Endothelial cell of umbilical vein (primary cell): ENCODE results near the gene ENTPD1. TPM values are rescaled to one million over a fixed set of nuclear protein-coding genes. Genes with fewer than 3 reads are reported as not detected.

Experiments used
- BruUV-seq: library from RNA; stranded (reverse); fragments of 400-500 nt; replicated peaks from 2 replicates; lab custom pipeline; 2021; lab: Mats Ljungman, UMichigan
- CTCF ChIA-PET: fragments of 300-600, 350-600 bp; sonication (Branson Sonifier 250); formaldehyde crosslinking; loops from one replicate; lab custom pipeline; 2021; ENCODE audit warnings: antibody characterized with exemption, inconsistent platforms; lab: Charles Lee
- POLR2A ChIA-PET: fragments of 300-600, 350-600 bp; sonication (Branson Sonifier 250); formaldehyde crosslinking; loops from one replicate; lab custom pipeline; 2021; ENCODE audit warnings: antibody characterized with exemption, inconsistent platforms; lab: Charles Lee
- DNase-seq: peaks from one replicate; pipeline ENCODE4 v3.0.0-alpha.2; 2011; ENCODE audit warnings: low read depth, low spot score
- FAIRE-seq: peaks from 2 replicates; lab custom pipeline; 2011; peaks lifted over from hg19 to GRCh38; lab: Jason Lieb, UNC
- H2AFZ ChIP-seq: 2 replicates; pipeline ENCODE4 v1.6.0; 2012; ENCODE audit warnings: low read depth, low read length, control low read depth, inconsistent platforms
- H3K27ac ChIP-seq: 2 replicates; pipeline ENCODE4 v1.5.1; 2011; ENCODE audit warnings: low read depth, mild to moderate bottlenecking, control low read depth, low read length, moderate library complexity; ENCODE audit not compliant: insufficient read depth
- H3K27me3 ChIP-seq, 2 experiments: 2 replicates each; pipeline versions ENCODE4 v1.6.0 to v1.6.1; 2011; ENCODE audit warnings: low read length in 2 of 2, mixed read lengths in 1 of 2; ENCODE audit not compliant: control insufficient read depth in 2 of 2, insufficient read depth in 2 of 2
- H3K36me3 ChIP-seq, 2 experiments: 2 replicates in 1 of 2; 3 replicates in 1 of 2; pipeline ENCODE4 v1.5.1; 2011; ENCODE audit warnings: low read length in 2 of 2, mild to moderate bottlenecking in 1 of 2, moderate library complexity in 1 of 2; ENCODE audit not compliant: control insufficient read depth in 2 of 2, insufficient read depth in 2 of 2; ENCODE audit errors: extremely low read depth in 1 of 2
- H3K4me1 ChIP-seq: 3 replicates; pipeline ENCODE4 v1.5.1; 2011; ENCODE audit warnings: mild to moderate bottlenecking, low read length; ENCODE audit not compliant: control insufficient read depth, insufficient read depth; ENCODE audit errors: extremely low read depth
- H3K4me2 ChIP-seq: 2 replicates; pipeline ENCODE4 v1.6.1; 2011; ENCODE audit warnings: low read length, control low read depth, mixed read lengths; ENCODE audit not compliant: insufficient read depth
- H3K4me3 ChIP-seq, 3 experiments: fragments of 200-600 bp in 1 of 3; sonication (generic), shearing (Covaris generic) in 1 of 3; replicated peaks in 1 of 3; 2 replicates each; pipeline ENCODE4 v1.5.1; 2011 to 2016; ENCODE audit warnings: control low read depth in 3 of 3, low read length in 3 of 3, mild to moderate bottlenecking in 2 of 3, inconsistent platforms in 1 of 3, low read depth in 1 of 3, moderate library complexity in 1 of 3; ENCODE audit not compliant: insufficient read depth in 1 of 3
- H3K79me2 ChIP-seq: 2 replicates; pipeline ENCODE4 v1.6.0; 2012; ENCODE audit warnings: low read length, inconsistent platforms; ENCODE audit not compliant: control insufficient read depth, insufficient read depth
- H3K9ac ChIP-seq: replicated peaks from 2 replicates; pipeline ENCODE3; 2011; ENCODE audit warnings: low read length, control low read depth; ENCODE audit not compliant: insufficient read depth; ENCODE audit errors: extremely low read depth
- H3K9me1 ChIP-seq: replicated peaks from 3 replicates; pipeline ENCODE4 v1.6.0; 2011; ENCODE audit warnings: mild to moderate bottlenecking, low read length; ENCODE audit not compliant: control insufficient read depth, insufficient read depth; ENCODE audit errors: extremely low read depth
- H3K9me3 ChIP-seq: replicated peaks from 2 replicates; pipeline ENCODE4 v1.5.1; 2012; ENCODE audit warnings: low read length, inconsistent platforms; ENCODE audit not compliant: control insufficient read depth, insufficient read depth
- H4K20me1 ChIP-seq: replicated peaks from 2 replicates; pipeline ENCODE3; 2011; ENCODE audit warnings: mild to moderate bottlenecking, low read length; ENCODE audit not compliant: control insufficient read depth, insufficient read depth; ENCODE audit errors: extremely low read depth
- CTCF ChIP-seq, 2 donors: IDR thresholded peaks; 1 replicate in 1 of 2; 2 replicates in 1 of 2; pipeline ENCODE4 v1.5.1; 2011; ENCODE audit warnings: low read length in 2 of 2, mild to moderate bottlenecking in 2 of 2, moderate library complexity in 2 of 2, control low read depth in 1 of 2, inconsistent platforms in 1 of 2, low read depth in 1 of 2; ENCODE audit not compliant: insufficient read depth in 1 of 2; ENCODE audit errors: extremely low read depth in 1 of 2
- EZH2 ChIP-seq: IDR thresholded peaks from 2 replicates; pipeline ENCODE4 v1.6.1; 2012; ENCODE audit warnings: borderline replicate concordance, low read depth, mild to moderate bottlenecking, moderate library complexity, low read length, inconsistent platforms; ENCODE audit not compliant: severe bottlenecking
- FOS ChIP-seq: IDR thresholded peaks from 2 replicates; pipeline ENCODE4 v1.6.1; 2011; ENCODE audit warnings: mild to moderate bottlenecking, low read length, moderate library complexity, borderline replicate concordance; ENCODE audit not compliant: insufficient read depth
- GATA2 ChIP-seq: IDR thresholded peaks from 2 replicates; pipeline ENCODE4 v1.7.0; 2011; ENCODE audit warnings: low read depth, mild to moderate bottlenecking, moderate library complexity, mixed read lengths, low read length; ENCODE audit not compliant: insufficient read length, insufficient read depth
- JUN ChIP-seq: IDR thresholded peaks from 2 replicates; pipeline ENCODE4 v1.6.1; 2011; ENCODE audit warnings: borderline replicate concordance, low read depth; ENCODE audit not compliant: insufficient read length, insufficient read depth
- MAX ChIP-seq: IDR thresholded peaks from 2 replicates; pipeline ENCODE4 v1.6.1; 2011; ENCODE audit not compliant: insufficient read depth, insufficient read length
- MYC ChIP-seq: IDR thresholded peaks from one replicate; pipeline ENCODE4 v1.6.1; 2011; ENCODE audit warnings: mild to moderate bottlenecking, low read depth, low read length
- POLR2A ChIP-seq: IDR thresholded peaks from 2 replicates; pipeline ENCODE4 v1.6.1; 2012; ENCODE audit warnings: low read depth, mild to moderate bottlenecking, control low read depth, low read length
- POLR2AphosphoS5 ChIP-seq: IDR thresholded peaks from 2 replicates; pipeline ENCODE4 v1.6.1; 2012; ENCODE audit warnings: low read depth, mild to moderate bottlenecking, control low read depth, low read length, moderate library complexity; ENCODE audit not compliant: insufficient read depth
- dilution Hi-C: fragments of 300-500 bp; cut with MboI; formaldehyde crosslinking; loops from one replicate; pipeline ENCODE4 v1.15.0; 2019; ENCODE audit warnings: low sequenced_read_pairs; ENCODE audit not compliant: extremely low pct_ligation_motif_present
- intact Hi-C: fragments of 100-400 bp; cut with micrococcal nuclease; formaldehyde crosslinking; loops from one replicate; pipeline ENCODE4 v1.10.0; 2022
- polyA plus RNA-seq, 4 experiments: library from polyadenylated mRNA; depleted of rRNA in 3 of 4; stranded (reverse) in 3 of 4; unstranded in 1 of 4; fragments of >200 nt; gene quantifications; 2 replicates each; pipeline versions ENCODE4 v1.2.1 to v1.2.3, GENCODE V29; 2011 to 2012; ENCODE audit warnings: missing spikeins in 1 of 4
- total RNA-seq: library from RNA; stranded (reverse); gene quantifications from 2 replicates; pipeline ENCODE4 v1.2.3, GENCODE V29; 2021

Gene ENTPD1
- total and polyA plus RNA-seq, 2 donors (not counting 3 experiments of a cell fraction or from before 2014, with no cell fraction given): 10.2 to 23.0 TPM

DNA sequence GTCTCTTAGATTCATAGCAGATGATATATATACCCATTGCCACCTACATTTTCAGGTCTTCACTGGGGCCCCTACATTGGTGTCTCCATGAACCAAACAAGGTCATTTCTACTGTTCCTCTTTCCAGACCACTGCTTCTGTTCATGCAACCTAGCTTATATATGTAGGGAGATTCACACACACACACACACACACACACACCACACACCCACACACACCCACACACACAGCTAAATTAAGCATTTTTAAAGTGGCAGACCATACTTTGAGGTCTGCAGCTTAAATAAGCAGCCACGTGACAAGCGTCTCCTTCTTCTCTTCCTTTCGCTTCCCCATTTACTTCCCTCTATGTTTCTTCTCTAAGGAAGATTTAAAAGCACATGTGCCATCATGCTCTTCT lies 81.8 kb downstream of the ENTPD1 start:
- H3K4me1 ChIP-seq: peaks cover 7% of the 10 kb centered on the region

More for the DNA sequence above, 81.8 kb downstream of the ENTPD1 start:
- POLR2A ChIA-PET: no interaction called here
- Histone ChIP-seq H3K79me2 (no peaks in the 10 kb centered on the region), H3K4me3 (no peak overlapping the region), H4K20me1 (no peaks in the 10 kb centered on the region), H3K27me3 (no peaks in the 10 kb centered on the region), H3K9me1 (no peaks in the 10 kb centered on the region), H3K36me3 (no peaks in the 10 kb centered on the region), H3K4me2 (no peak overlapping the region), H3K9me3 (no peaks in the 10 kb centered on the region), H3K9ac (no peak overlapping the region), H2AFZ (no peak overlapping the region), H3K27ac (no peak overlapping the region)
- DNase-seq (no peak), FAIRE-seq (no peak)
- intact Hi-C loops (no loop called here), dilution Hi-C loops (no loop called here)
- BruUV-seq: no TSS peak
- no peak for TF ChIP-seq POLR2AphosphoS5
- TF ChIP-seq CTCF (IDR thresholded peaks at IDR 0.05; ENCODE audit: extremely low read depth in 1 of 2, insufficient read depth in 1 of 2, low read depth in 1 of 2, low read length in 2 of 2): no peak
- no peak for TF ChIP-seq MYC
- TF ChIP-seq MAX: no peak
- no peak for TF ChIP-seq POLR2A
- no peak for TF ChIP-seq FOS
- TF ChIP-seq JUN: no peak
- TF ChIP-seq GATA2: no peak
- no peak for TF ChIP-seq EZH2
- CTCF ChIA-PET: interaction anchor here (1.2 to 19.3 kb wide), 3 partner anchors 96 to 143 kb away, joined by 3 to 758 read pairs (median 7); partner anchors contain the start of gene TCTN3
